HFF-Myc (cell line): ENCODE measurements around the gene MMP10.
A peak's percentile ranks its signal among the peaks of the same experiment; 100 is the strongest.

Source experiments
- DNase-seq: peaks from one replicate; pipeline ENCODE4 v3.0.0-alpha.2; 2011; ENCODE audit warnings: low read depth; ENCODE audit errors: extremely low read depth
- H3K4me3 ChIP-seq: replicated peaks from 2 replicates; pipeline ENCODE4 v1.5.1; 2011; ENCODE audit warnings: low read depth, mild to moderate bottlenecking, control low read depth, low read length
- TF ChIP-seq, protein P1 (sequence below): IDR thresholded peaks from 2 replicates; pipeline ENCODE4 v1.5.1; 2012; ENCODE audit warnings: mild to moderate bottlenecking, low read depth, low read length, control low read depth; ENCODE audit errors: missing control alignments

Gene MMP10

DNA sequence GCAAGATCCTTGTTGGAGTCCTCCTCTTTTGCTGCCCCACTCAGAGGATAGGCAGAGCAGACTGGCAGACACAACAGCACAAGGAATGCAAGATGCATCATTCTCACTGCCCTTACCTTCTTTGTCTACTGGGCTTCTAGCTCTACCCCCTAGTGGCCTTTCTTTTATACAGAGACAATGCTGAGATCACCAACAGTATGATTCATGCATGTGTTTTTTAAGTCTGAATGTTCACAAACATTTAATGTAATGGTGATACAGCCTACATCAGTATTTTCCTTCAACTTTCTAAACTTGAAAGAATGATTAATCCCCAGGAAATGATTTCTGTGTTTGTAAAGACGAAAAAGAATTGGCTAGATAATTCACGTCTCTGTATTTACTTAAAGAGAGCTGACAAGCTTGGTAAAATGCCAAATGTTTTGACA, at the start of gene MMP10:
Gene MMP10 (minus strand): TSS at position 138 of the 428 bp plus-strand sequence. CDS start 37 bp downstream, at position 101.
- TF ChIP-seq, protein P1, sequence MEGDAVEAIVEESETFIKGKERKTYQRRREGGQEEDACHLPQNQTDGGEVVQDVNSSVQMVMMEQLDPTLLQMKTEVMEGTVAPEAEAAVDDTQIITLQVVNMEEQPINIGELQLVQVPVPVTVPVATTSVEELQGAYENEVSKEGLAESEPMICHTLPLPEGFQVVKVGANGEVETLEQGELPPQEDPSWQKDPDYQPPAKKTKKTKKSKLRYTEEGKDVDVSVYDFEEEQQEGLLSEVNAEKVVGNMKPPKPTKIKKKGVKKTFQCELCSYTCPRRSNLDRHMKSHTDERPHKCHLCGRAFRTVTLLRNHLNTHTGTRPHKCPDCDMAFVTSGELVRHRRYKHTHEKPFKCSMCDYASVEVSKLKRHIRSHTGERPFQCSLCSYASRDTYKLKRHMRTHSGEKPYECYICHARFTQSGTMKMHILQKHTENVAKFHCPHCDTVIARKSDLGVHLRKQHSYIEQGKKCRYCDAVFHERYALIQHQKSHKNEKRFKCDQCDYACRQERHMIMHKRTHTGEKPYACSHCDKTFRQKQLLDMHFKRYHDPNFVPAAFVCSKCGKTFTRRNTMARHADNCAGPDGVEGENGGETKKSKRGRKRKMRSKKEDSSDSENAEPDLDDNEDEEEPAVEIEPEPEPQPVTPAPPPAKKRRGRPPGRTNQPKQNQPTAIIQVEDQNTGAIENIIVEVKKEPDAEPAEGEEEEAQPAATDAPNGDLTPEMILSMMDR: peak; percentile 65
- no peak within 1 kb of the TSS for H3K4me3 ChIP-seq
- peak; percentile 50 for DNase-seq

DNA sequence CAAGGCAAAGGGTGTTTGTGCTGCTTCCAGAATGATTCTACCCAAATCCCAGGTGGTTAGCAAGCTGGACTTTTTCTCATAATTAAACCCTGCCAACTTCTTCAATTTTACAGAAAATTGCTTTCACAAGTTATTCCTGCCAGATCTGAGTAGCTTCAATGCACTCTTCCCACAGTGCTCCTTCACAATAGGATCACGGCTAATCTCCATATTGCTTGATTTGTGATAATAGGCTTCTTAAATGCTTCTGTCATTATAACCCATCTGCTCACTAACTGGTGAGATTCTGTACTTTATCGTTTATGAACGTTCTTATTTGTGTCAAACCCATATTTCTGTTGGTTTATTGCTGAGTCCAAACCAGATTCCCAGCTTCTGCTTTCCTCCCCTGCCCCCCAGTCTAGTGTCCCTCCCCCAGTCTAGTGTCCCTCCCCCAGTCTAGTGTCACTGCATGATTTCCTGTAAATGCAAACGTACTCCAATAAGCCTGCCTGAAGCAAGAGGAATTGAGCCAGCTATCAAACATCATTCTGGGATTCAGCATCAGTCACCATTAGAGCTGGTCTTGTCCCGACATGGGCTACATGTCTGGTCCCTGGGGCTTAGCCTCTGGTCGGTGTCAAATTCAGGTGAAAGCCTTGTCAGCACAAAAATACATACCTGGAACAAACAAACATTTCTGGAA, 49.0 kb upstream of the MMP10 start:
- H3K4me3 ChIP-seq: no peak overlapping the region
- no peak for DNase-seq
- TF ChIP-seq, protein P1: no peak

DNA sequence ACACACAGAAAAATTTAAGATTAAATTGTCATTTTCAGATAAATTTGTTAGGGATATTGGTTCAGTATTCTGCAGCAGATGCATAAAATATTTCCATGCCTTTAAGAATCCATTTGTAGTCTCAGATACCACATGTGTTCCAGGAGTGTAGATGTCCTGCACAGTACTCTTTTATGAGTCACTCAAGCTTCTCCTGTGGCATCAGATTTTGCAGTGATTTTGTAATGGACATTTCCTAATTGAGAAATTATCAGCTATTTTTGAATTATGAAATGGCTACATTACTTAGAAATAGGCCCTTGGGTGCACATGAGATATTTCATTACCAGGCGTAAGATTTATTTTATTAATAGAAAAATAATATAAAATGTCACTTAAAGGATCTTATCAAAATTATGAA, 44.1 kb upstream of the MMP10 start:
- DNase-seq: no peak
- H3K4me3 ChIP-seq: no peak overlapping the region
- TF ChIP-seq, protein P1: no peak

DNA sequence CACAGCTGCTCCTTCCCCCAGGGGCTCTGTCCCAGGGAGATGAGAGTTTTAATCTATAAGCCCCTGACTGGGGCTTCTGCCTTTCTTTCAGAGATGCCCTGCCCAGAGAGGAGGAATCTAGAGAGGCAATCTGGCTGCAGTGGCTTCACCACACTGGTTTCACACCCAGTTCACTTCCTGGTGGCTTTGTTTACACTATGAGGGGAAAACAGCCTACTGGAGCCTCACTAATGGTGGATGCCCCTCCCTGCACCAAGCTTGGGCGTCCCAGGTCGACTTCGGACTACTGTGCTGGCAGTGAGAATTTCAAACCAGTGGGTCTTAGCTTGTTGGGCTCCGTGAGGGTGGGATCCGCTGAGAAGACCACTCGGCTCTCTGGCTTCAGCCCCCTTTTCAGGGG, 39.1 kb upstream of the MMP10 start:
- no peak for DNase-seq
- TF ChIP-seq, protein P1: no peak

DNA sequence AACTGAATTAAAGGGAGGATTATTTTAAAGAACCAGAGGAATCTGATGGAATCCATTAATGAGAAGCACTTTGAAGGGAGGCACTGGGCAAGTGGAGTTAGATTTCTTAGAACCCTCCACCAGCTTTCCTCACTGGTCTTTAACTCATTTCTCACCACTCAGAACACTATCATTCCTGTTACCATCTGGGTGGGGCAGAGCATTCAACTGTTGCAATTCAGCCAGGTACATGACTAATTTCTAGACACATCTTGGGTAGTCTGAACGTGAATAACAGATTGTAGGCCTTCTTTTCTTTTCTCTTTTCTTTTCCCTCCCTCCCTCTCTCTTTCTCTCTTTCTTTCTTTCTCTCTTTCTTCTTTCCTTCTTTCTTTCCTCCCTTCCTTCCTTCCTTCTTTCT, 33.1 kb upstream of the MMP10 start:
- TF ChIP-seq, protein P1: no peak
- no peak overlapping the region for H3K4me3 ChIP-seq
- no peak for DNase-seq

More for the DNA sequence above, 39.1 kb upstream of the MMP10 start:
- H3K4me3 ChIP-seq: no peak overlapping the region

DNA sequence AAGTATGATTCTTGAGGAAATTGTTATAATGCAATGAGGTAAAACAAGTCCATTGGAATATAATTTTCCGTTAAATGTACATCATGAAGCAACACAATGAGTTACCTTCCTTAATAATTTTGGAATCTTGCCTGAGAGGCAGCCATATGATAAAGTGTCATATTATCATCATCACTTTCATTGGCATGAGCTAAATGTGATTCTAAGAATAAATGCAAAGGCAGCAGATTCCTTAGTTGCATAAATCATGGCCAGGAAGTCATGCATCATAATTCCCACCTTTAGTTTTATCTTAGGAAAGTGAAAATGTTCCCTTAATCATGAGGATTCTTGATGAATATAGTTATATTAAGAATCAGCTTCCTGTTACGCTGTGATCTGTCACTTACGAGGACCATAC, 31.8 kb upstream of the MMP10 start:
- no peak for DNase-seq
- TF ChIP-seq, protein P1: no peak
- H3K4me3 ChIP-seq: no peak overlapping the region
